Upper lobe of left lung (tissue), 4 donors: ENCODE data around the gene P4HTM.

Experiments used
- CTCF ChIP-seq, 6 experiments: fragments of 450-650 bp in 4 of 6; fragments of 200-600 bp in 2 of 6; sonication (generic) in 2 of 6; IDR thresholded peaks; one replicate each; pipeline ENCODE4 v1.5.1; 2016 to 2019; ENCODE audit warnings: antibody characterized with exemption in 6 of 6
- EP300 ChIP-seq, 4 donors: sonication (generic); formaldehyde crosslinking; IDR thresholded peaks; one replicate each; pipeline ENCODE4 v1.5.1; 2017; ENCODE audit warnings: antibody characterized with exemption in 4 of 4, control low read depth in 2 of 4
- POLR2A ChIP-seq, 4 donors: fragments of 450-650 bp; IDR thresholded peaks; one replicate each; pipeline ENCODE4 v1.5.1; 2016 to 2017; ENCODE audit warnings: antibody characterized with exemption in 4 of 4, mild to moderate bottlenecking in 2 of 4
- POLR2AphosphoS5 ChIP-seq, 2 donors: sonication (generic); formaldehyde crosslinking; IDR thresholded peaks; one replicate each; pipeline ENCODE4 v1.5.1; 2017; ENCODE audit warnings: antibody characterized with exemption in 2 of 2

GRCh38 chr3:49004352-49005302 lies 14.6 kb downstream of the P4HTM start:
- TF ChIP-seq CTCF (IDR thresholded peaks at IDR 0.05) (no peak), POLR2AphosphoS5 (IDR thresholded peaks at IDR 0.05) (no peak), POLR2A (IDR thresholded peaks at IDR 0.05) (no peak), EP300 (IDR thresholded peaks at IDR 0.05) (no peak)
